Epithelial cell of proximal tubule (primary cell): ENCODE data around the gene KCTD18. TPM values are rescaled to one million over a fixed set of nuclear protein-coding genes. Genes with fewer than 3 reads are reported as not detected.

ENCODE experiments used
- DNase-seq: peaks from one replicate; pipeline ENCODE4 v3.0.0-alpha.2; 2011; ENCODE audit warnings: low read depth
- H3K4me3 ChIP-seq: 2 replicates; pipeline ENCODE4 v1.5.1; 2011; ENCODE audit warnings: low read depth, mild to moderate bottlenecking, low read length
- total RNA-seq: library from RNA; depleted of rRNA; stranded (reverse); fragments of >200 nt; gene quantifications from 2 replicates; pipeline ENCODE4 v1.2.3, GENCODE V29; 2015
- TF ChIP-seq, protein P1 (sequence below): conservative IDR thresholded peaks from 2 replicates; pipeline ENCODE4 v1.5.1; 2012; ENCODE audit warnings: low read depth, mild to moderate bottlenecking, low read length

KCTD18 gene
- total RNA-seq, 1 donor from 2014 or later: 11.4 TPM

DNA sequence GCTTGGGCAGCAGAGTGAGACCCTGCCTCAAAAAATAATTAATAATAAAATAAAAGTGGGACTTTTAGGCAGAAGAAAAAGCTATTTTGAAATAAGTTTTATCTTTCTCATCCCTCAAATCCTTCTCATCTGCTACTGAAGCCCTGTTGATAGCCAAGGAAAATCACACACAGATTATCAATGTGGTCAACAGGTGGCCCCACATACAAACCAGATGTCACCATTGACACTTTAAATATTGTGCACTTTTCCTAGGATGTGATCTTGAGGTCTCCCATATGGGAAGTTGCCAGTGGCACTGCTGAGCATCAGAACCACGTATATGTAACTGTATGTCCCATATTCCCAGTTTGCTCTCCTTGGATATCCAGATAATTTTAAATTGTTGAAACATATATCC lies 64.6 kb downstream of the KCTD18 start:
- H3K4me3 ChIP-seq: no peak overlapping the region
- TF ChIP-seq, protein P1, sequence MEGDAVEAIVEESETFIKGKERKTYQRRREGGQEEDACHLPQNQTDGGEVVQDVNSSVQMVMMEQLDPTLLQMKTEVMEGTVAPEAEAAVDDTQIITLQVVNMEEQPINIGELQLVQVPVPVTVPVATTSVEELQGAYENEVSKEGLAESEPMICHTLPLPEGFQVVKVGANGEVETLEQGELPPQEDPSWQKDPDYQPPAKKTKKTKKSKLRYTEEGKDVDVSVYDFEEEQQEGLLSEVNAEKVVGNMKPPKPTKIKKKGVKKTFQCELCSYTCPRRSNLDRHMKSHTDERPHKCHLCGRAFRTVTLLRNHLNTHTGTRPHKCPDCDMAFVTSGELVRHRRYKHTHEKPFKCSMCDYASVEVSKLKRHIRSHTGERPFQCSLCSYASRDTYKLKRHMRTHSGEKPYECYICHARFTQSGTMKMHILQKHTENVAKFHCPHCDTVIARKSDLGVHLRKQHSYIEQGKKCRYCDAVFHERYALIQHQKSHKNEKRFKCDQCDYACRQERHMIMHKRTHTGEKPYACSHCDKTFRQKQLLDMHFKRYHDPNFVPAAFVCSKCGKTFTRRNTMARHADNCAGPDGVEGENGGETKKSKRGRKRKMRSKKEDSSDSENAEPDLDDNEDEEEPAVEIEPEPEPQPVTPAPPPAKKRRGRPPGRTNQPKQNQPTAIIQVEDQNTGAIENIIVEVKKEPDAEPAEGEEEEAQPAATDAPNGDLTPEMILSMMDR: peak; percentile 5
- DNase-seq: no peak

DNA sequence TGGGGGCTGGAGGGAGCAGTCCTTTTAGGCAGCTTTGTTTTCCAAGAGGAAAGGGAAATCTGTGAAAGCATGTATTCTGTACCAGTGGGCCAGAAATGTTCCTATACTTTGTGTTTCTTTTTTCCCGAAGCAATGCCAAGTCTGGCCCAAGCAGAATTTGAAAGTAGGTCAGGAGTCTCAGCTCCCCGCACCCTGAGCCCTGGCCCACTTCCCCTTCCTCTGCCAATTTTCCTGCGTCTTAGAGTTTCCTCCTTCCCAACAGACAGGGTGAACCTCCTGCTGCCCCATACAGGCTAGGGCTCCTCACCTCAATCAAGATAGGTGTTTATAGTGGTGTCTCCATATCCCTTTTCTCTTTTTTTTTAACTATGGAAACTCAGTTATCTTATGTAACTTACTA lies 65.3 kb downstream of the KCTD18 start:
- H3K4me3 ChIP-seq: no peak overlapping the region
- TF ChIP-seq, protein P1: no peak
- DNase-seq: no peak

DNA sequence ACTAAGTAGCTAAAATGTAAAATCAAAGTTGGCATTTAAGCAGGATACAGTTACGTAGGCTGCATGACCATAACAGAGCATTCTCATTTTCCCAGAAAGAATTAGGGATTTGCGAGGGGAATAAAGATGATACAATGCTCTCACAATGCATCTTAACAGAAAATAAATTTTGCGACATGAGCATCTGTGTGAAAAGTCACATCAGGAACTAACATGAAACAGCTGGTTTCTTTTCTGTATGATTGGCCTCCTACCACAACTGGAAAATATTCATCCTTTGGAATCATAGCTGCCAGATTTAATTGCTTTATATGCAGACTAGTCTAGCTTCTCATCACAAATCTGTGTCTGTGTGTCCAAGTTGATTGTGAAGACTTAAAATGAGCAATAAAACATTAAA lies 66.0 kb downstream of the KCTD18 start:
- DNase-seq: no peak
- H3K4me3 ChIP-seq: no peak overlapping the region
- TF ChIP-seq, protein P1: no peak

DNA sequence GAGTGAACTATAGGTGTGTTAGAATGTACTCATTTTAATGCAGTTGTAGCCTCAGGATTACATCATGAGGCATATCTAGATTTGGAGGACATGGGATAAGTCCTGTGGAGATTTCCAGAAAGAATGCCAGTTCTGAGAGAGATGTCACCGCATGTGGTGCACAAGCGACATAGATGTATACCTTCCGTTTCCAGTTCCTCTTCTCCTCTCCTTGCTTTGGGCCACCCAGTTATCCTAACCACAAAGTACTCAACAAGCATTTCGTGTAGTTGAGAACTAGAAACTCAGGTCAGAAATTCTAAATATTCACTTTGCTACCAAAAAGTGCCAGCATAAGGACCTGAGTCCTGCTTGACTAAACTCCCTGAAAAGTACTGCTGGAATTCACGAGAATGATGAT lies 66.5 kb downstream of the KCTD18 start:
- TF ChIP-seq, protein P1: no peak
- no peak overlapping the region for H3K4me3 ChIP-seq
- DNase-seq: no peak

DNA sequence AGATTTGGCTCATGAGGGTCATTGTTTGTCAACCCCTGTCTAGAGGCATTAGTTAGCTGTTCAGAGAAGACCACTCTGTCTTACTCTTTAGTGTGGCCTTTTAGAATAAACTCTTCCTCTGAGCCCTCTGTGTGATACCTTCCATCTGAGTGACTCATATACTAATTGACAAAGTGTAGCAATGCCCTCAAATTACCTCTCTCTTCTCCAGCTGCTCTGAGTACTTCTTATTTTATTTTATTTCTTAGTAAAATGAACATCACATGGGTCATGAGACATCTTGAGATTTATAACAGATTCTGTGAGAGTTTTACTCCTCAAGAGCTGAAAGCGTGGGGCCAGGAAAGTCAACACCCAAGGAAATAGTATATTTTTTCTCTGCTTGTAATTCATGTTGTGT lies 67.4 kb downstream of the KCTD18 start:
- H3K4me3 ChIP-seq: no peak overlapping the region
- DNase-seq: no peak
- TF ChIP-seq, protein P1: no peak

DNA sequence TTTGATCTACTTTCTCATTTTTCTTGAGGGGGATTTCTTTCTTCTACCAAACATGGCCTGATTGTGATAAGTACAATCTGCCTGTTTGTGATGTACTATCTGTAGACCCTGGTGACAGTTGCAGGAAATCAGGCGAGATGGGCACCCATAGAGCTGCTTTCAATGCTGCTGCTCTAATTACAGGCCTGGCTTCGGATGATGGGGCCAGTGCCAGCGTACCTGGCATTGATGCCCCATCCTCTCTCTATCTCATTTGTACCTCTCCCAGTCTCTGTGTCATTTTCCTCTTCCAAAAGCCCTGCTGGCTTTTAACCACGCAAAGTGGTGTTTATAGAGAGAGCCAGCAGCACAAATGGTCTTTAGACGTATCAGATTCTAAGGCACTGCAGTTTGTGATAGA lies 69.9 kb downstream of the KCTD18 start:
- DNase-seq: no peak

More for the DNA sequence above, 69.9 kb downstream of the KCTD18 start:
- no peak overlapping the region for H3K4me3 ChIP-seq
- TF ChIP-seq, protein P1: no peak

Other genes with a start within 250 kb of the KCTD18 start
- gene SPATS2L, start 203.4 kb downstream of the KCTD18 start, total RNA-seq: 93.9 and 115 TPM in 2 replicates
- gene SGO2, start 16.1 kb upstream of the KCTD18 start, total RNA-seq: 26.0 and 29.4 TPM in 2 replicates
- 6.6 and 16.8 TPM in 2 replicates for gene AOX1, start 75.9 kb upstream of the KCTD18 start, total RNA-seq